ENCODE results near the gene SLC10A1.
"Not testable (repeated sequence)": the region's sequence is repeated elsewhere in the genome, so short reads cannot be mapped to it uniquely, and the experiment has no call there.

Gene SLC10A1

DNA sequence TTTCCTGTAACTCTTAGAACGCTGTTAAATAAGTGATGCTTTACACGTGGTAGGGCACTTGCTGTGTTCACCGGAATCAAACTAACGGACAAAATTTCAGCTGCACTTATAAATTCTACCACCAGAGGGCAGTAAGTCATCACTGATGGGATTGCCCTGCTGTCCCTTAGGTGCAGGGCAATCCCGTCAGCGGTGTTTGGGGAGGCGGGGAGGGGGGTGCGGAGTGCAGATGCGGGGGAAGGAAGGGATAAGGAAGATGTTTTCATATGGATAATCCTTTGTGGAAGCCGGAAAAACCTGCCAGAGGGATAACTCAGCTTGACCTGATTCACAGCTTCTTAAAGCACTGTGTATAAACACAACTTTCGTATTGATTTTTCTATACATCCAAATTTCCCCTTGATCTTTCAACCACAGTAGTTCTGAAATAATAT lies 21.7 kb upstream of the SLC10A1 start:
- TF ChIP-seq, protein P1, sequence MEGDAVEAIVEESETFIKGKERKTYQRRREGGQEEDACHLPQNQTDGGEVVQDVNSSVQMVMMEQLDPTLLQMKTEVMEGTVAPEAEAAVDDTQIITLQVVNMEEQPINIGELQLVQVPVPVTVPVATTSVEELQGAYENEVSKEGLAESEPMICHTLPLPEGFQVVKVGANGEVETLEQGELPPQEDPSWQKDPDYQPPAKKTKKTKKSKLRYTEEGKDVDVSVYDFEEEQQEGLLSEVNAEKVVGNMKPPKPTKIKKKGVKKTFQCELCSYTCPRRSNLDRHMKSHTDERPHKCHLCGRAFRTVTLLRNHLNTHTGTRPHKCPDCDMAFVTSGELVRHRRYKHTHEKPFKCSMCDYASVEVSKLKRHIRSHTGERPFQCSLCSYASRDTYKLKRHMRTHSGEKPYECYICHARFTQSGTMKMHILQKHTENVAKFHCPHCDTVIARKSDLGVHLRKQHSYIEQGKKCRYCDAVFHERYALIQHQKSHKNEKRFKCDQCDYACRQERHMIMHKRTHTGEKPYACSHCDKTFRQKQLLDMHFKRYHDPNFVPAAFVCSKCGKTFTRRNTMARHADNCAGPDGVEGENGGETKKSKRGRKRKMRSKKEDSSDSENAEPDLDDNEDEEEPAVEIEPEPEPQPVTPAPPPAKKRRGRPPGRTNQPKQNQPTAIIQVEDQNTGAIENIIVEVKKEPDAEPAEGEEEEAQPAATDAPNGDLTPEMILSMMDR (conservative IDR thresholded peaks at IDR 0.05): peak; percentile 92
- TF ChIP-seq ZFX (IDR thresholded peaks at IDR 0.05): no peak

DNA sequence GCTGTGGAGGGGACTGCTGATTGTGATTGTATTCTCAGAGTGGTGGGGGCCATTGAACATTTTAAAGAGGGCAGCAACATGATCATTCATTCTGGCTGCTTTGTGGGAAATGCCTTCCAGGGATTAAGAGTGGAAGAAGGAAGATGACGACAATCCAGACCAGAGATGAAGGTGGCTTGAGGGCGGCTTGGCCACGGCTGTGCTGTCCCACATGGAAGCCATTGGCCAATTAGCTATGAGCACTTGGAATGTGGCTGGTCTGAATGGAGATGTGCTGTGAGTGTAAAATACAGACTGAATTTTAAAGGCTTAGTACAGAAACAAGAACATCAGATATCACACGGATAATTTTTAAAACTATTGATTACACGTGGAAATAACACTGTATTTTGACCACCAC lies 19.2 kb upstream of the SLC10A1 start:
- TF ChIP-seq ZFX (IDR thresholded peaks at IDR 0.05): no peak
- TF ChIP-seq, protein P1 (conservative IDR thresholded peaks at IDR 0.05): no peak
- H3K27ac ChIP-seq: no peak overlapping the region

More for the DNA sequence above, 21.7 kb upstream of the SLC10A1 start:
- H3K27ac ChIP-seq: no peak overlapping the region

DNA sequence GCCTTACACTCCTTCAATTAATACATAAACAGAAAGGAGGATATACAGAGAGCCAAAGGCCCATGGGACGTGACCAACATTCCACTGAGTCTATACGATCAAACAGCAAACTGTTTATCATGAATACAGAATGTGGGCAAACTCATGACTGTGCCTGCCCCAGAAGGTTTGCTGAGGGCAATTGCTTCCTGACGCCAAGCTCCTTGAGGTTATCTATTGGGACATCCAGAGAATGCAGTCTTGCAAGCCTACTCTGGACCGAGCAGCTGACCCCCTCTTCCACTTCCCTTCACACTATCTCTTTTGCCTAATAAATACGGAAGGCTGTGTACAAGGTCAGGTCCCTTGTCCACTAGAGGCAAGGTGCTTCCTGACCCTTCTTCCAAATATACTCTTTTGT lies 18.5 kb upstream of the SLC10A1 start:
- TF ChIP-seq, protein P1 (conservative IDR thresholded peaks at IDR 0.05): no peak
- no peak for TF ChIP-seq ZFX (IDR thresholded peaks at IDR 0.05)
- no peak overlapping the region for H3K27ac ChIP-seq

GRCh38 chr14:69814397-69814796 lies 17.4 kb upstream of the SLC10A1 start:
- no peak overlapping the region for H3K27ac ChIP-seq
- TF ChIP-seq, protein P1 (conservative IDR thresholded peaks at IDR 0.05): no peak
- TF ChIP-seq ZFX (IDR thresholded peaks at IDR 0.05): no peak

GRCh38 chr14:69813346-69813745 lies 16.3 kb upstream of the SLC10A1 start:
- H3K27ac ChIP-seq: not testable (repeated sequence)

DNA sequence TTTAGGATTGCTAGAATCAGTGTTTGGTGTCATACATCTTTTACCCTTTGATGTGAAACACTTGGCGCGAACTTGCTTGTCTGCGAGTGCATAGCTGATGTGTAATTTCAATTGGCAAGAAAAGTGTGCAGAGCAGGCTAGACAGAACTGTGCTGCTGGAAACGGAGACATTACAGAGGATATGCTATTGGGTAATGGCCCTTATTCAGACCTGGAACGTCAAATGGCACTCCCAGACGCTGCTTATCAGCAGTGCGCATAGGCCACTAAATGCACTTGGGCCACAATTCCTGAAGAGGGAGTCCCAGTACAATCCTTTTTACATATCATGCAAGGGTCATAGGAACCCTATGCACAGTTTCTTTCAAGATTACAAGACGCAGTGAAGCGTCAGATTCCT lies 15.7 kb upstream of the SLC10A1 start:
- H3K27ac ChIP-seq: no peak overlapping the region
- TF ChIP-seq ZFX (IDR thresholded peaks at IDR 0.05): no peak
- TF ChIP-seq, protein P1 (conservative IDR thresholded peaks at IDR 0.05): peak; percentile 69

- no peak overlapping the region for H3K27ac ChIP-seq
- TF ChIP-seq ZFX (IDR thresholded peaks at IDR 0.05): no peak
- TF ChIP-seq, protein P1 (conservative IDR thresholded peaks at IDR 0.05): no peak
Measured at GRCh38 chr14:69811868-69812252, 14.8 kb upstream of the SLC10A1 start.

GRCh38 chr14:69811227-69811867 lies 14.3 kb upstream of the SLC10A1 start:
- TF ChIP-seq, protein P1 (conservative IDR thresholded peaks at IDR 0.05): no peak

More at GRCh38 chr14:69811227-69811867, 14.3 kb upstream of the SLC10A1 start:
- H3K27ac ChIP-seq: no peak overlapping the region

All from C4-2B (cell line).